Measurements from ENCODE around the gene NFIB.

DNA sequence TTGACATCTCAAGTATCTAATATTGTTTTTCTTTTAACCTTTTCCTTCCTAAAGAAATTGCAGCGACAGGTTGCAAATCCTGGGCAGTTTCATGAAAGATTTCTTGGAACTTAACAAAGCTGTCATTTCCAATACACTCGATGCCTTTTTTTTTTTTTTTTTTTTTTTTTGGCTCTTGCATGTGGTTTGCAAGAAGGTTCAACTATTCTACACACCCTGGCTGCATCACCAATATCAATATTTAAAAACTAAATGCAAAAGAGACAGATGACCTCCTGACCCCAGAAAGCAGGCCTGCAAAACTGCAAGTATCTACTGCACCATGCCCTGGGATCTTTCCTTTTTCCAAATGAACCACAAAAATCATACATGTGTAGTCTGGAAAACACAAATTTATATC is 4.4 kb upstream of the NFIB start:
- TF ChIP-seq, protein P1, sequence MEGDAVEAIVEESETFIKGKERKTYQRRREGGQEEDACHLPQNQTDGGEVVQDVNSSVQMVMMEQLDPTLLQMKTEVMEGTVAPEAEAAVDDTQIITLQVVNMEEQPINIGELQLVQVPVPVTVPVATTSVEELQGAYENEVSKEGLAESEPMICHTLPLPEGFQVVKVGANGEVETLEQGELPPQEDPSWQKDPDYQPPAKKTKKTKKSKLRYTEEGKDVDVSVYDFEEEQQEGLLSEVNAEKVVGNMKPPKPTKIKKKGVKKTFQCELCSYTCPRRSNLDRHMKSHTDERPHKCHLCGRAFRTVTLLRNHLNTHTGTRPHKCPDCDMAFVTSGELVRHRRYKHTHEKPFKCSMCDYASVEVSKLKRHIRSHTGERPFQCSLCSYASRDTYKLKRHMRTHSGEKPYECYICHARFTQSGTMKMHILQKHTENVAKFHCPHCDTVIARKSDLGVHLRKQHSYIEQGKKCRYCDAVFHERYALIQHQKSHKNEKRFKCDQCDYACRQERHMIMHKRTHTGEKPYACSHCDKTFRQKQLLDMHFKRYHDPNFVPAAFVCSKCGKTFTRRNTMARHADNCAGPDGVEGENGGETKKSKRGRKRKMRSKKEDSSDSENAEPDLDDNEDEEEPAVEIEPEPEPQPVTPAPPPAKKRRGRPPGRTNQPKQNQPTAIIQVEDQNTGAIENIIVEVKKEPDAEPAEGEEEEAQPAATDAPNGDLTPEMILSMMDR (IDR thresholded peaks at IDR 0.05) = no peak
- TF ChIP-seq ZFX (IDR thresholded peaks at IDR 0.05; ENCODE audit: borderline replicate concordance) = no peak

Measured in 22Rv1 (cell line).